Measurements from ENCODE around the gene DGKI.

DGKI gene

DNA sequence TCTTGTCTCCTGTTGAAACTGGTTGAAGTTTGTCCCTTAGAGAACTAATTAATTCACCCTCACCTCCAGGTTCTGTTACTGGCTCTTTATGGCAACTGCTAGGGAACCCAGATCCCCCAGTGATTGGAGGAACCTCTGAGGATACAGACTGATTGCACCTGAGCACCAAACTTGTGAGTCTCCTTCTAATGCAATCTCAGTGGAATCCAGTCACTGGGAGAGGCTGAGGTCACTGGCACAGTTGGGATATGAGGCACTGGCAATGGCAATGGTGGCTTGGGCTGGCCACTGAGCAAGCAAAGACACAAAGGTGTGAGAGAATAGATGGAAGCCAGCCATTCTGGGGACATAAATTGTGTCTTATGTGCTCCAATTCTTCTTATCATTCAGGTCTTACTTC is 5.3 kb upstream of the DGKI start:
- Histone ChIP-seq H3K27ac (ENCODE audit: extremely low read depth, low read depth, low read length) (no peak overlapping the region), H3K36me3 (ENCODE audit: control insufficient read depth in 2 of 2, insufficient read depth in 1 of 2, low read length in 2 of 2) (no peaks in the 10 kb centered on the region), H3K4me1 (ENCODE audit: control insufficient read depth, insufficient read depth, low read length) (no peaks in the 10 kb centered on the region), H3K9me3 (ENCODE audit: control insufficient read depth, insufficient read depth, low read depth, low read length) (no peaks in the 10 kb centered on the region), H3K4me3 (ENCODE audit: low read depth, low read length) (no peak overlapping the region)
- TF ChIP-seq ZNF239 (tag by site-specific recombination; IDR thresholded peaks at IDR 0.05) (no peak), ZNF16 (tag by site-specific recombination; IDR thresholded peaks at IDR 0.05; ENCODE audit: low read depth) (no peak), ZNF341 (tag by site-specific recombination; IDR thresholded peaks at IDR 0.05; ENCODE audit: low read depth) (no peak), ZNF623 (tag by site-specific recombination; IDR thresholded peaks at IDR 0.05) (no peak), SP3 (tag by site-specific recombination; IDR thresholded peaks at IDR 0.05) (no peak), ZFHX2 (tag by site-specific recombination; conservative IDR thresholded peaks at IDR 0.05) (no peak), ZNF701 (tag by site-specific recombination; IDR thresholded peaks at IDR 0.05) (no peak), ZNF416 (tag by site-specific recombination; IDR thresholded peaks at IDR 0.05) (no peak), ZNF76 (tag by site-specific recombination; IDR thresholded peaks at IDR 0.05; ENCODE audit: borderline replicate concordance, low read depth) (no peak), ZNF48 (tag by site-specific recombination; IDR thresholded peaks at IDR 0.05) (no peak)
- TF ChIP-seq, protein P1, sequence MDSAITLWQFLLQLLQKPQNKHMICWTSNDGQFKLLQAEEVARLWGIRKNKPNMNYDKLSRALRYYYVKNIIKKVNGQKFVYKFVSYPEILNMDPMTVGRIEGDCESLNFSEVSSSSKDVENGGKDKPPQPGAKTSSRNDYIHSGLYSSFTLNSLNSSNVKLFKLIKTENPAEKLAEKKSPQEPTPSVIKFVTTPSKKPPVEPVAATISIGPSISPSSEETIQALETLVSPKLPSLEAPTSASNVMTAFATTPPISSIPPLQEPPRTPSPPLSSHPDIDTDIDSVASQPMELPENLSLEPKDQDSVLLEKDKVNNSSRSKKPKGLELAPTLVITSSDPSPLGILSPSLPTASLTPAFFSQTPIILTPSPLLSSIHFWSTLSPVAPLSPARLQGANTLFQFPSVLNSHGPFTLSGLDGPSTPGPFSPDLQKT (IDR thresholded peaks at IDR 0.05; ENCODE audit: borderline replicate concordance, low read depth, low read length), result no peak
- TF ChIP-seq, protein P2, sequence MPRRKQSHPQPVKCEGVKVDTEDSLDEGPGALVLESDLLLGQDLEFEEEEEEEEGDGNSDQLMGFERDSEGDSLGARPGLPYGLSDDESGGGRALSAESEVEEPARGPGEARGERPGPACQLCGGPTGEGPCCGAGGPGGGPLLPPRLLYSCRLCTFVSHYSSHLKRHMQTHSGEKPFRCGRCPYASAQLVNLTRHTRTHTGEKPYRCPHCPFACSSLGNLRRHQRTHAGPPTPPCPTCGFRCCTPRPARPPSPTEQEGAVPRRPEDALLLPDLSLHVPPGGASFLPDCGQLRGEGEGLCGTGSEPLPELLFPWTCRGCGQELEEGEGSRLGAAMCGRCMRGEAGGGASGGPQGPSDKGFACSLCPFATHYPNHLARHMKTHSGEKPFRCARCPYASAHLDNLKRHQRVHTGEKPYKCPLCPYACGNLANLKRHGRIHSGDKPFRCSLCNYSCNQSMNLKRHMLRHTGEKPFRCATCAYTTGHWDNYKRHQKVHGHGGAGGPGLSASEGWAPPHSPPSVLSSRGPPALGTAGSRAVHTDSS (tag by site-specific recombination; IDR thresholded peaks at IDR 0.05), result no peak
- ChIA-PET POLR2A (no interaction called here), CTCF (no interaction called here)

DNA sequence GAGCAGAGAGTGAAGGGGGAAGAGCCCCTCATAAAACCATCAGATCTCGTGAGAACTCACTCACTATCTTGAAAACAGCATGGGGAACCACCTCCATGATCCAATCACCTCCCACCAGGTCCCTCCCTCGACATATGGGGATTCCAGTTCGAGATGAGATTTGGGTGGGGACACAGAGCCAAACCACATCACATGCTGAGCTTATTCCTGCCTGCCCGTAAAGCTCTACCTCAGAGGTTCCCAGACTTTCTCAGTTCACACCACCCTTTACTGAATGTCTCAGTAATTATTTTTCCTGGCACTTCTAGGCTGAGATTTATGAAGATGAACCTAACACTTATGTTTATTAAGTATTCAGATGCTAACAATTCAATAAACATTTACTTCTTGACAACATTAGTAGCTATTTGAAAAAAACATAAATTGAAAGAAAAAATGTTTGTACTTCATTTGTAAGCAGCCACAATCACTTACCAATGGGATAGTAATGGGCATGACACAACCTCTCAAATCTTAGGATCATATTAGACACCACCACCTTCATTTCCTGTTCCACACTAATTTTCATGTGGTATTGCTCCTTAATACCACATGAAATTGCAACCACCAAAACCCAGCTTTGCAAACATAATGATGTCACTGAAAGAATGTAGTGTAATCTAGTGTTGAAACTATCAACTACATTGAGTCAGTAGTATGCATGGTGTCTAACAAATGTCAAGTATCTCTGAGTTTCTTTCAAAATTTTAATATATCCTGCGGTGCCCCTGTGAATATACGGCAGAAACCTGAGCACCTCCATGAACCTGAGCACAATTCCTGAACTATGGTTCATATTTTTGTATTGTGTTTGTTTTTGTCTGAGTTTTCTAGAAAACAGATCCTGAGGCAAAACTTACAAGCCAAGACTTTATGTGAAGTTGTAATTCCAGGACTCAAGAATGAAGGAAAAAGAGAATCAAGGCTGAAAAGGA is 4.5 kb upstream of the DGKI start:
- Histone ChIP-seq H3K27ac (ENCODE audit: extremely low read depth, low read depth, low read length) (no peak overlapping the region), H3K4me1 (ENCODE audit: control insufficient read depth, insufficient read depth, low read length) (no peaks in the 10 kb centered on the region), H3K36me3 (ENCODE audit: control insufficient read depth in 2 of 2, insufficient read depth in 1 of 2, low read length in 2 of 2) (no peaks in the 10 kb centered on the region), H3K4me3 (ENCODE audit: low read depth, low read length) (no peak overlapping the region), H3K9me3 (ENCODE audit: control insufficient read depth, insufficient read depth, low read depth, low read length) (no peaks in the 10 kb centered on the region)
- no peak for TF ChIP-seq KLF16 (tag by site-specific recombination; IDR thresholded peaks at IDR 0.05)
- no peak for TF ChIP-seq KLF8 (tag by site-specific recombination; IDR thresholded peaks at IDR 0.05)
- no peak for TF ChIP-seq ZNF2 (tag by site-specific recombination; IDR thresholded peaks at IDR 0.05)
- TF ChIP-seq ZNF266 (tag by site-specific recombination; IDR thresholded peaks at IDR 0.05; ENCODE audit: low read depth), result no peak
- no peak for TF ChIP-seq ZNF670 (tag by site-specific recombination; IDR thresholded peaks at IDR 0.05; ENCODE audit: low read depth)
- no peak for TF ChIP-seq ZNF514 (tag by site-specific recombination; IDR thresholded peaks at IDR 0.05)
- TF ChIP-seq ZNF114 (tag by site-specific recombination; IDR thresholded peaks at IDR 0.05), result no peak
- TF ChIP-seq ZNF248 (tag by site-specific recombination; IDR thresholded peaks at IDR 0.05), result no peak
- TF ChIP-seq, protein P3, sequence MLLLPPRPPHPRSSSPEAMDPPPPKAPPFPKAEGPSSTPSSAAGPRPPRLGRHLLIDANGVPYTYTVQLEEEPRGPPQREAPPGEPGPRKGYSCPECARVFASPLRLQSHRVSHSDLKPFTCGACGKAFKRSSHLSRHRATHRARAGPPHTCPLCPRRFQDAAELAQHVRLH (tag by site-specific recombination; IDR thresholded peaks at IDR 0.05), result no peak
- no peak for TF ChIP-seq ZNF112 (tag by site-specific recombination; IDR thresholded peaks at IDR 0.05)
- TF ChIP-seq, protein P1 (IDR thresholded peaks at IDR 0.05; ENCODE audit: borderline replicate concordance, low read depth, low read length), result no peak
- TF ChIP-seq ZNF423 (tag by site-specific recombination; IDR thresholded peaks at IDR 0.05), result no peak
- CTCF ChIA-PET, result interaction anchor here (1.7 kb wide), 1 partner anchor 195 kb away, joined by 5 read pairs; no protein-coding TSS in a partner anchor
- POLR2A ChIA-PET, result no interaction called here
